Measurements from ENCODE around the gene MINDY4B.
A peak's percentile ranks its signal among the peaks of the same experiment; 100 is the strongest.

Gene MINDY4B

DNA sequence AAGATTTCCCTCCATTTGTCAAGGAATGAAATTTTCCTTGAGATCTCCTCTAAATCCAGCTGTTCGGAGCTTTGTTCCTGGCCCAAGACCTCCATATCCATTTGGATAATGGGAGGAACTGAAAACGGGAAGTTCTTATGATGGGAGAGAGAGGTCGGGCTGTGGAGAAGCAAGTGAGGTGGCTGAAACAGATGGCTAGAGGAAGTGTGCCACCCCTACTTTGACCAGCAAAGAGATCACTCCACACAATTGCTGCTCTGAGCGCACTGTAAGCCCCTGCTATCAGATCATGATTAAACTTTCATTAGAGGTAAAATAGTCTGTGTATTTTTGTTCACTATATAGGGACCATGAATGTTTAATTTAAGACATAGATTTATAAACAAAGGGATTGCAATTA lies at the start of gene MINDY4B:
Gene MINDY4B, minus strand, starts transcription at position 101 of the 400 bp plus-strand sequence. Its CDS starts 0 bp downstream, at position 101.
- no peak for DNase-seq

GRCh38 chr3:150951923-150952322 lies 46.7 kb upstream of the MINDY4B start:
- no peak for DNase-seq

GRCh38 chr3:150945226-150946032 lies 40.2 kb upstream of the MINDY4B start:
- no peak for DNase-seq

- no peak for DNase-seq
Observed at GRCh38 chr3:150942221-150942620, 37.0 kb upstream of the MINDY4B start.

DNA sequence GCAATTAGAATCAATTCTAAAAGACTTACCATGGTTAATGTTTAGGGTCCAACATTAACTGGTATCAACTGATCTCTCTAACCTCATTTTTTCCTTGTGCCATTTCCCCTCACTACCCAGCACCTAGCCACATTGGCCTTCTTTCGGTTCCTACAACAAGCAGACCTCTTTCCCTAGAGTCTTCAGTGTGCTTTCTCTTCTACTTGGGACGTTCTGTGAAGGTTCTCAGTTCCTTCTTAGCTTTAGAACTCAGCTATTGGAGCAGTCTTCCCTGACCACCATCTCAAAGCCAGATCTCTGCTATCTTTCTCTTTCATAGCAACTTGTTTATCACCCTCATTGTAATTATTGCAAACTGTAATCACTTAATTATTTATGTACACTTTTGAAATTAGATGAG lies 31.5 kb upstream of the MINDY4B start:
- no peak for DNase-seq

- no peak for DNase-seq
Observed at GRCh38 chr3:150933473-150933995, 28.3 kb upstream of the MINDY4B start.

DNA sequence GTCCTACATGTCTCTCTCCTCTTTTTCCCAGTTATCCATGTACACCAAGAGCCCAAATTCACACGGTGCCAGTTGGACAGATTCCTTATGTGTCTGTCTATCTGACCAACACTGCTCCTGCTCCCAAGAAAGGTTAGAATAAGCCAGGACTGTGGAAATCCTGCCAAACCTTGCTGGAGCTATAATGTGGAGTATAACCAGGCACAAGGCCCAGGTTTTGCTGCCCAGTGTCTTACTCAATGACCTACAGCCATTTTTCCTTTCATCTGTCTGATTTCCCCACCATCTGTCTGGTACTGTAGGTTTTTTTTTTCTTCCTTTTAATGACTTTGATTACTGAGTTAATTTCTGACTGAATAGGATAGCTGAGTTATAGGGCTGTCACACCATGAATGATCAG lies 26.5 kb upstream of the MINDY4B start:
- no peak for DNase-seq

- DNase-seq: no peak
Observed at GRCh38 chr3:150930839-150931238, 25.6 kb upstream of the MINDY4B start.

- DNase-seq: no peak
Observed at GRCh38 chr3:150928234-150928633, 23.0 kb upstream of the MINDY4B start.

GRCh38 chr3:150926328-150926727 lies 21.1 kb upstream of the MINDY4B start:
- no peak for DNase-seq

- peak; percentile 45 for DNase-seq
Observed at GRCh38 chr3:150925751-150926201, 20.5 kb upstream of the MINDY4B start.

- no peak for DNase-seq
Observed at GRCh38 chr3:150922611-150923010, 17.4 kb upstream of the MINDY4B start.

DNA sequence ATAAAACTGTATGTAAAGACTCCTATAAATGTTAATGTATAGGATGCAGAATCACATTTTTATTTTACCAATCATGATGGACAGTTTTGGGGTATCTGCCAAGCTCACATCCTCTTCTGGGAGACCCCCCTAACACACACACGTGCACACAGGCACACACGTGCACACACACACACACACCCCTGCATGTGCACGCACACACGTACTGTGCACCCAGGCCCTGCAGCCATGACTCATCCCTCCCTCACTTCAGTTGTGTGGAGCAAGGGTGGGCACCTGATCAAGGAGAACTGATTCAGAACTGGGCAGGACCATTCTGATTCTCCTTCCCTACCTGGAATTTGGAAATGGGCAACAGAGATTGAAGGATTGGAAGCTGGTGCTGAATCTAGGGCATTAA lies 16.0 kb upstream of the MINDY4B start:
- DNase-seq: no peak

GRCh38 chr3:150920236-150920635 lies 15.0 kb upstream of the MINDY4B start:
- DNase-seq: no peak

- peak; percentile 9 for DNase-seq
Observed at GRCh38 chr3:150917951-150918350, 12.7 kb upstream of the MINDY4B start.

DNA sequence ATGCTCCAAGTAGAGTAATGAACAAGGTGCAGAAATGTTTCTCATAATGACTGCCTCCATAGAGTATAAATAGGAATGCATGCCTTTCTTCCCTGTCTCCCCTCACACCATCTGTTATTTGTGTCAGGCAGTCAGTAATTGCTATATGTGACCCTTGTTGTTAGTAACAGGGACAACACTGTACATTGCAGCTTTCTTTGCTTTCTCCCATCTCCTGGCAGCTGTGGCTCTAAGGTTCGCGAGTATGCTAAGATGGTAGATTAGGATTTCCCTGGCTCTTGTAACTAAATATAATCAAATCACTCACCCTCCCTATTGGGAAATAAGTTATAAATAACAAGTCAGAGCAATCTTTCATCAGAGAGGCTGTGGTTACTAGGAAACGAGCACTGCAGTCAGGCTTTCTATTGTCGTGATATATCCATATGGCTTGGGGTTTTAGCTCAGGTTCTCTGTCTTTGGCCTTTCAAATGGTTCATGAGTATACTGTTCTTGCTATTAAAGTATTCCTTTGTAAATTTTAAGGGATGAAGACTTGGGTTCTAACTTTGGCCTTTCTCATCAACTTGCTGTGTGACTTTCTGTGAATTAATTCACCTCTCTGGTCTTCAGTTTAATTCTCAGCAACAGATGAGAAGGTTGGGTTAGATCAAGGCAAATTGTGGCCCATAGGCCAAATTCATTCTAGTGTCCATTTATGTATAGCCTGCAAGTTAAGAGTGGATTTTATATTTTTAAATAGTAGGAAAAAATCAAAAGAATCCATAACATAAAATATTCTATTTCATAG lies 8.1 kb upstream of the MINDY4B start:
- DNase-seq: no peak

GRCh38 chr3:150912501-150912900 lies 7.3 kb upstream of the MINDY4B start:
- no peak for DNase-seq

- no peak for DNase-seq
Observed at GRCh38 chr3:150911771-150912170, 6.5 kb upstream of the MINDY4B start.

- no peak for DNase-seq
Observed at GRCh38 chr3:150906461-150906860, 1.2 kb upstream of the MINDY4B start.

DNA sequence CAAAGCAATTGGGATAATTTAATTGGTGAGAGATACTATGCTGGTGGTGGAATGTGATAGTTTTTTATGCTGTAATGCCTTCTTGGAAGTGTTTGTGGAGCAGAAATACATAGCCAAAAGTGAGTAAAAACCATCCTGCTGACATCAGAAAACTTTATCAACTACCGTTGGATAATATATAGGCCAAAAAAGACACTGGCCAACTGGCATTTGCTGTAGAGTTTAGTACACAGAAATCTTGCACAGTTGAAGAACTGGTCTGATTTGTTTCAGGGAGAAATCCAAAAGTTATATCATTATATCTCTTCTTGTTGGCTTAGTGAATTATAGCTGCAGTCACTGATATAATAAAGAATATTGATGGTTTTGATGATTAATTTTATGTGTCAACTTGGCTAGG lies 507 bp upstream of the MINDY4B start:
- DNase-seq: no peak

DNA sequence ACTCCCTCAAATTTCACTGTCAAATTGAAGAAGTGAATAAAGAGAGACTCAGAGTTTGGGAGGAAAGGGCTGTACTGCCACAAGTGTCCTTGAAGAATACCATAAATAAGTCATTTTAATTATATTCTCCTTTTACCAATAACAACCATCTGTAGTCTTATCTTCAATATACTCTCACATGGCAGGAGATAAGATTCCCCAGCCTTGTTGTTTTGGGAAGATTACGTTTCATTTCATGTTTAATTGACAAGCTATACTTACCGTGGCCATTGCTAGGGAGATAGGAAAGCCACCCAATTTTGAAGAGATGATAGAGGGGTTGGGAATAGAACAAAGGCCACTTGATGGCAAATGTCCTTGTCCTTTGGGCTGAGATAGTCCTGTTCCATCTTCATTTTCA lies 2.3 kb downstream of the MINDY4B start:
- no peak for DNase-seq

- DNase-seq: no peak
Observed at GRCh38 chr3:150901793-150902192, 3.4 kb downstream of the MINDY4B start.

GRCh38 chr3:150899141-150899540 lies 6.1 kb downstream of the MINDY4B start:
- DNase-seq: no peak
